ENCODE data around the gene PROX2.

- TF ChIP-seq CTCF (IDR thresholded peaks at IDR 0.05) = no peak
- no peak for TF ChIP-seq POLR2A (IDR thresholded peaks at IDR 0.05)
These were observed at the start of gene PROX2 for GRCh38 chr14:74875941-74876913.
